Caco-2 (cell line): ENCODE measurements around the gene MT1F. TPM values are rescaled to one million over a fixed set of nuclear protein-coding genes. Genes with fewer than 3 reads are reported as not detected.

ENCODE experiments used
- BruUV-seq: library from RNA; stranded (reverse); fragments of 400-500 nt; replicated peaks from 2 replicates; lab custom pipeline; 2021; lab: Mats Ljungman, UMichigan
- CTCF ChIA-PET: fragments of 300-600 bp; sonication (Branson Sonifier 250); formaldehyde crosslinking; loops from one replicate; lab custom pipeline; 2022; ENCODE audit warnings: antibody characterized with exemption; lab: Charles Lee
- POLR2A ChIA-PET: fragments of 300-600 bp; sonication (Branson Sonifier 250); formaldehyde crosslinking; loops from one replicate; lab custom pipeline; 2022; ENCODE audit warnings: antibody characterized with exemption; lab: Charles Lee
- DNase-seq, 2 experiments: peaks; one replicate each; pipeline versions ENCODE4 v3.0.0 to v3.0.0-alpha.2; 2020 to 2022
- H3K27me3 ChIP-seq: replicated peaks from 2 replicates; pipeline ENCODE4 v1.6.0; 2011; ENCODE audit warnings: low read length; ENCODE audit not compliant: control insufficient read depth, insufficient read depth
- H3K36me3 ChIP-seq: 2 replicates; pipeline ENCODE4 v1.5.1; 2011; ENCODE audit warnings: low read length; ENCODE audit not compliant: control insufficient read depth, insufficient read depth
- H3K4me1 ChIP-seq: fragments of 250-450 bp; sonication (Bioruptor Pico); 2 replicates; pipeline ENCODE4 v1.5.1; 2020; ENCODE audit warnings: mild to moderate bottlenecking
- H3K4me3 ChIP-seq: 2 replicates; pipeline ENCODE4 v1.5.1; 2011; ENCODE audit warnings: low read depth, mild to moderate bottlenecking, control low read depth, low read length
- H3K9me3 ChIP-seq: fragments of 250-450 bp; sonication (Bioruptor Pico); 2 replicates; pipeline ENCODE4 v1.5.1; 2020; ENCODE audit warnings: mild to moderate bottlenecking, moderate library complexity
- H3K27ac Mint-ChIP-seq: one replicate; pipeline ENCODE4 v1.8.0; 2022; ENCODE audit warnings: mixed read lengths; ENCODE audit not compliant: unreplicated experiment
- H3K27me3 Mint-ChIP-seq: one replicate; pipeline ENCODE4 v1.8.0; 2022; ENCODE audit warnings: mixed read lengths; ENCODE audit not compliant: insufficient read depth, unreplicated experiment
- H3K36me3 Mint-ChIP-seq: one replicate; pipeline ENCODE4 v1.8.0; 2022; ENCODE audit warnings: mild to moderate bottlenecking, mixed read lengths; ENCODE audit not compliant: insufficient read depth, unreplicated experiment
- H3K4me1 Mint-ChIP-seq: one replicate; pipeline ENCODE4 v1.8.0; 2022; ENCODE audit warnings: low read depth, mixed read lengths; ENCODE audit not compliant: unreplicated experiment
- H3K4me3 Mint-ChIP-seq: one replicate; pipeline ENCODE4 v1.8.0; 2022; ENCODE audit warnings: mild to moderate bottlenecking, moderate library complexity, mixed read lengths; ENCODE audit not compliant: unreplicated experiment
- H3K9me3 Mint-ChIP-seq: one replicate; pipeline ENCODE4 v1.8.0; 2022; ENCODE audit warnings: mixed read lengths; ENCODE audit not compliant: unreplicated experiment
- CTCF ChIP-seq, 2 experiments: fragments of 200-600 bp in 1 of 2; IDR thresholded peaks; 1 replicate in 1 of 2; 2 replicates in 1 of 2; pipeline versions ENCODE4 v1.5.1 to v1.8.0; 2011 to 2022; ENCODE audit warnings: antibody characterized with exemption in 1 of 2, control low read depth in 1 of 2, inconsistent platforms in 1 of 2, low read depth in 1 of 2, low read length in 1 of 2, mild to moderate bottlenecking in 1 of 2, moderate library complexity in 1 of 2; ENCODE audit not compliant: insufficient read depth in 1 of 2, severe bottlenecking in 1 of 2, unreplicated experiment in 1 of 2
- intact Hi-C: fragments of 100-400 bp; cut with micrococcal nuclease; formaldehyde crosslinking; loops from one replicate; pipeline ENCODE4 v1.10.0; 2022; ENCODE audit not compliant: unreplicated experiment
- total RNA-seq: library from RNA; stranded (reverse); gene quantifications from 2 replicates; pipeline ENCODE4 v1.2.3, GENCODE V29; 2022

The MT1F gene
- total RNA-seq, 1 experiment from 2014 or later, result 12.5 TPM

GRCh38 chr16:56629531-56629930 lies 28.2 kb upstream of the MT1F start:
- no peak for TF ChIP-seq CTCF (IDR thresholded peaks at IDR 0.05; ENCODE audit: insufficient read depth in 1 of 2, low read depth in 1 of 2, low read length in 1 of 2, severe bottlenecking in 1 of 2, unreplicated experiment in 1 of 2)
- Mint-ChIP-seq H3K36me3 (no peaks in the 10 kb centered on the region), H3K4me3 (no peak overlapping the region), H3K27ac (no peak overlapping the region), H3K4me1 (peaks cover 5% of the 10 kb centered on the region), H3K9me3 (no peaks in the 10 kb centered on the region), H3K27me3 (peaks cover 24% of the 10 kb centered on the region)
- no peaks in the 10 kb centered on the region for H3K4me1 ChIP-seq
- CTCF ChIA-PET, result interaction anchor here (0.6 kb wide), 1 partner anchor 11 kb away, joined by 3 read pairs; no protein-coding TSS in a partner anchor
- H3K36me3 ChIP-seq, result no peaks in the 10 kb centered on the region
- no peak for DNase-seq
- H3K27me3 ChIP-seq, result peaks cover 6% of the 10 kb centered on the region; the same call in 1 of the 2 replicates
- H3K9me3 ChIP-seq, result no peaks in the 10 kb centered on the region
- POLR2A ChIA-PET, result no interaction called here
- no peak overlapping the region for H3K4me3 ChIP-seq
- no TSS peak for BruUV-seq
- intact Hi-C loops, result no loop called here

- H3K27me3 ChIP-seq, result peaks cover 6% of the 10 kb centered on the region; the same call in 1 of the 2 replicates
- H3K4me3 Mint-ChIP-seq, result no peak overlapping the region
- H3K9me3 ChIP-seq, result no peaks in the 10 kb centered on the region
- no peak for TF ChIP-seq CTCF (IDR thresholded peaks at IDR 0.05; ENCODE audit: insufficient read depth in 1 of 2, low read depth in 1 of 2, low read length in 1 of 2, severe bottlenecking in 1 of 2, unreplicated experiment in 1 of 2)
- H3K36me3 Mint-ChIP-seq, result no peaks in the 10 kb centered on the region
- no peak overlapping the region for H3K27ac Mint-ChIP-seq
- no peak overlapping the region for H3K4me3 ChIP-seq
- no TSS peak for BruUV-seq
- peaks cover 30% of the 10 kb centered on the region for H3K27me3 Mint-ChIP-seq
- ChIA-PET POLR2A (no interaction called here), CTCF (interaction anchor here (0.6 kb wide), 2 partner anchors 11 to 22 kb away, joined by 3 read pairs; partner anchors contain the start of gene MT2A)
- no peaks in the 10 kb centered on the region for H3K36me3 ChIP-seq
- H3K9me3 Mint-ChIP-seq, result no peaks in the 10 kb centered on the region
- H3K4me1 ChIP-seq, result no peaks in the 10 kb centered on the region
- H3K4me1 Mint-ChIP-seq, result peaks cover 5% of the 10 kb centered on the region
- intact Hi-C loops, result no loop called here
- DNase-seq, result no peak
These were observed 27.6 kb upstream of the MT1F start for GRCh38 chr16:56630134-56630533.

GRCh38 chr16:56631197-56631596 lies 26.6 kb upstream of the MT1F start:
- Histone ChIP-seq H3K4me3 (no peak overlapping the region), H3K27me3 (peaks cover 6% of the 10 kb centered on the region; the same call in 1 of the 2 replicates), H3K36me3 (no peaks in the 10 kb centered on the region), H3K4me1 (no peaks in the 10 kb centered on the region), H3K9me3 (no peaks in the 10 kb centered on the region)
- Mint-ChIP-seq H3K36me3 (no peaks in the 10 kb centered on the region), H3K4me3 (no peak overlapping the region), H3K4me1 (peaks cover 5% of the 10 kb centered on the region), H3K27me3 (peaks cover 28% of the 10 kb centered on the region), H3K27ac (no peak overlapping the region), H3K9me3 (no peaks in the 10 kb centered on the region)
- intact Hi-C loops, result no loop called here
- CTCF ChIA-PET, result no interaction called here
- no peak for TF ChIP-seq CTCF (IDR thresholded peaks at IDR 0.05; ENCODE audit: insufficient read depth in 1 of 2, low read depth in 1 of 2, low read length in 1 of 2, severe bottlenecking in 1 of 2, unreplicated experiment in 1 of 2)
- POLR2A ChIA-PET, result no interaction called here
- BruUV-seq, result no TSS peak
- no peak for DNase-seq
